Pons (tissue), 1 donor: ENCODE results near the gene PLEKHA1.

Experiments
- DNase-seq: peaks from one replicate; pipeline ENCODE4 v3.0.0-alpha.2; 2016; ENCODE audit warnings: low spot score

Gene PLEKHA1

DNA sequence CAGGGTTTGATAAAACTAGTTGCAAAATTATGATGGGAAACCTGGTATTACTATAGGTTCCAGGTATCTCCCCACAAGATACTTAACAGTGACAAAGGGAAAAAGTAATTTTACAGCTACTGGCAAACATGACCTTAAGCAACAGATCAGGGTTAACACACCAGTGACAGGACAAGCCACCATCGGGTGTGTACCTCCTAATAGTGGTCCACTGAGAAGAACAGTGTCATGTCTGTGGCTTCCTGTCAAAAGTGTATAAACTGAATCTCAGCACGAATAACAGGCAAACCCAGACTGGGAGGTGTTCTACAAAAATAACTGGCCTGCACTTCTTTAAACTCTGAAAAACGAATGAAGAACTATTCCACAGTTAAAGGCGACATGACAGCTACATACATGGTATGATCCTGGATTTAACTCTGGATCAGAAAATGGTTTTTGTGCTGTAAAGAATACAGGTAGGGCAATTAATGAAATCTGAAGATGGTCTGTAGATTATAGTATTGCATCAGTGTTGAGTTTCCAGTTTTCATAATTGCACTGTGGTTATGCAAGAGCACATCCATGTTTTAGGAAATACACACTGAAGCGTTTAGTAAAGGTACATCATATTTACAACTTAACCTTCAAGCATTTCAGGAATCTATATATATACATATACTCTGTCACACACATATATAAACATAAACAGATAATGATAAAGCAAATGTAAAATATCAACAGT, 47.9 kb downstream of the PLEKHA1 start:
- no peak for DNase-seq

DNA sequence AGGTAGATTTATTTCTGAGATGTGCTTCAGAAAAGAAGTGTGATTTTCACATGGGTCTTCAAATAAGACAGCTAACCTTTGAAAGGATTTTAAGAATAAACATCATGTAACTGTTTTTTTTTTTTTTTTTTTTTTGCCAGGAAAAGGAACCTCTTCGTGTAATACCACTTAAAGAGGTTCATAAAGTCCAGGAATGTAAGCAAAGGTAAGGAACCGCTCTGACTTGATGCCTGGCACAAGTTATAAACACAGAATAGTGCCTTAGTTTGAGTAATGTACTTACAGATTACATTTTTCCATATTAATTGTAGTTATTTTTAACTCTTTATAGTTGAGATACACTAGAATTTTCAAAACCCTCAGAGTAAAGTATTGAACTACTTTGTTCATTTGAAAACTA, 49.6 kb downstream of the PLEKHA1 start:
- DNase-seq, result no peak

DNA sequence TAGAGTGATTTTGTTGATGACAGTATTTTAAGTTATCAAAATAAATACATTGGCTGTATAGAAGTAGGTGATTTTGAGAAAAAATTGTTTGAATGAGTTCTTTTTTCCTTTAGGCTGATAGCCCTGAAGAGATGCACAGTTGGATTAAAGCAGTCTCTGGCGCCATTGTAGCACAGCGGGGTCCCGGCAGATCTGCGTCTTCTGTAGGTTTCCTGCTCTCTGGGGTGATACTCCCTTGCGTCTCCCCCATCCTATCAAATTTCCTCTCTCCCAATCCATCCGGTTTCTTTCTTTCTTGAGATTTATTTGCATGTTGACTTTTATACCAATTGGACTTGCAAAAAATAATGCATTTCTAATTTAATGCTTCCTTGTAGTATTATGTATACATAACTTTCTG, 52.3 kb downstream of the PLEKHA1 start:
- no peak for DNase-seq

DNA sequence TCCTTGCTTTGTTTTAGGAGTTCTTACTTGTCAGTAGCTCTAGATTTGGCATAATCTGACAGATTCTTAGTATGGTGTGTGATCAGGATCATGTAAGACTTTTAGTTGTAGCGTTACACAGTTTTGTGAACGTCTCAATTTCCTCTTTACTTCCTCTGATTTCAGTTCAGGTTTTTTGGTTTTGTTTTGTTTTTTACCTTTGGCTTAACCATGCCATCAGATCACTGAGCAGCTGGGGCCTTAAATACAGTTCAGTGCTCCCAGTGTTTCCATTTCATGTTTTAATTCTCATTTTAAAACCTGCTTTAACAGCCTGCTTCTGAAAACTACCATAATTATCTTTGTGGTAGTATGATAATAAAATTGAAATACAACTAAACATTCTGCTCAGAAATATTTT, 52.8 kb downstream of the PLEKHA1 start:
- no peak for DNase-seq

DNA sequence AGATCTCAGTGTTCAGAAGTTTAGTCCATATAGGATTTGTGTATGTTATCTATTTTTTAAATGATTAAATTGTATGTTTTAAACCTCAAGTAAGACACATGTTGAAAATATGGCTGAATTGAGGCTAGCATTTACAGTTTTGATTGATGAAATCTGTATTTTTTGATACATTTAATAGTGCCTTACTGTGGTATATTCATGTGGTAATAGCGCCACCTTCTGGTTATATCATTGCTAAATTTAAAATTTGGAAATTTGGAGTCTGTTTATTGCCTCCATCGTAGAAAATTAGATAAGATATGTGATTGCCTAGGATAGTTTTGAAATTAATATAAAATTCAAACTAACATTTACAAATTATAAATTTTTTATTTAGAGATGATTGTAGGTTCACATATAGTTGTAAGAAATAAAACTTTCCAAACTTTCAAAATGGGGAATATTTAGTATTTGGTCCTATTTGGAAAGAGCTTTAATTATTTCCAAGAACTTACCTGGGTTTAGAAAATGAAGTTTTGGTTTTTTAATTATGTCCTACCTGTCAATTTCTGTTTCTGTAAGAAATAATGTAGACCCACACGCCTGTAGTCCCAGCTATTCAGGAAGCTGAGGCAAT, 60.8 kb downstream of the PLEKHA1 start:
- peak; percentile 70 for DNase-seq

GRCh38 chr10:122441961-122442360, 67.5 kb downstream of the PLEKHA1 start:
- peak; percentile 69 for DNase-seq

DNA sequence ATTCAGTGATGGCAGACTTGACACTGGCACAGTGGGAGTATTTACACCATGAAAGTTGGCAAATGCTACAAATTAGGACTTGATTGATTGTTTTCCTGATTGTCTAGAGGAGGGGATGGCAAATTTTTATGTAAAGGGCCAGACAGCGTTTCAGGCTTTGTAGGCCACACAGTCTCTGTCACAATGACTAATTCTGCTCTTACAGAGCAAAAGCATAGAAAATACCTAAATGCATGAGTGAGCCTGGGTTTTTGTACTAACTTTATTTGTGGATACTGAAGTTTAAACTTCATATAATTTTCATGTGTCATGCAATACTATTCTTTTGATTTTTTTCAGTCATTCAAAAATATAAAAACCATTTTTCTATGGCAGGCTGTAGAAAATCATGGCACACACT, 71.0 kb downstream of the PLEKHA1 start:
- DNase-seq, result no peak

DNA sequence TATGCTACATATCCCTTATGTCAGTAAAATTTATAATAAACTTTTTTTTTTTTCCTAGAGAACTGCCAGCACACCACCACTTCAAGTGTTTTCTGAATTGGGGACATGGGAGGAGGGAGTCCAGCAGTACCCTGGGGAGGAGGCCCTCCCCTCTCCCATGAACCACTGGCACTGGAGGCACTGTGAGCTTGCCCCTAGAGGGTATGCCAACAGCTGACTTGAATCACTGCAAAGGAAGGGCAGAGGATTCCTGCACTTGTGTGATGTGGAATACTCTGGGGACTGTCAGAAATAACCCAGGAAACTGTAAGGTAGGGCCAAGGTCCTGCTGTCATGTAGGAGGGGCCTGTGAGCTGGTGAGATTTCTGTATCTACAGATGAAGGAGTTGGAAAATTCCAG, 71.4 kb downstream of the PLEKHA1 start:
- DNase-seq, result no peak

- no peak for DNase-seq
These were observed 72.3 kb downstream of the PLEKHA1 start for GRCh38 chr10:122446668-122447423.

DNA sequence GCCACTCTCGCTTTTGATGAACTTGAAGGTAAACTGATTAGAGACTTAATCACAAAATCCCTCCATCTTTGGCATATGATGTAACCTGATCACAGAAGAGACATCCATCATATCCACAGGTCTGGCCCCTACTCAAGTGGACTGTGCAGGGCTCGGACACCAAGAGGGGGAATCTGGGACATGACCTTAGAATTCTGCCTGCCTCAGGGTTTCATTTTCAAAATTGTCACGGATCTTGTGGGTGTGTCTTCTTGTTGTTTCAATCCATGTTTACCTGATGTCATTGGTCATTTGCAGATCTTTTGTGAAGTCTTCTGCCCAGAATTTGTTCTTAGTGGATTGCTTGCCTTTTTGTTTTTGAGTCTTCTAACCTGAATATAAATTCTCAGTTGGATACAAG, 74.1 kb downstream of the PLEKHA1 start:
- no peak for DNase-seq

DNA sequence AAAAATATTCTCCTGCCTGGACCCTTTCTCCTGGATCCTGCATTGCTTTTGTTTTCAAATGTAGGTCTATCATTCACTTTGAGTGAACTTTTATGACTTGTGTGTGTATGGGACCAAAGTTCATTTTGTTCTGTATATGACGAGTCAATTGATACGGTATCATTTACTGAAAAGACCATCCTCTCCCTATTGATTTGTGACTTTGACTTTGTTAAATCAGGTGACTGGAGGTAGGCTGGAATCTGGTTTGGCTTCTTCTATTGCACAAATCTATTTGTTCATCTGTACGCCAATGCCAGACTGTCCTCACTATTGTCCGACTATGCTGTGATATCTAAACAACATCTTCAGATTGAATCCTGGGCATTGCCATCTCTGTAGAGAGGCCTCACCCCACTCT, 74.6 kb downstream of the PLEKHA1 start:
- no peak for DNase-seq

DNA sequence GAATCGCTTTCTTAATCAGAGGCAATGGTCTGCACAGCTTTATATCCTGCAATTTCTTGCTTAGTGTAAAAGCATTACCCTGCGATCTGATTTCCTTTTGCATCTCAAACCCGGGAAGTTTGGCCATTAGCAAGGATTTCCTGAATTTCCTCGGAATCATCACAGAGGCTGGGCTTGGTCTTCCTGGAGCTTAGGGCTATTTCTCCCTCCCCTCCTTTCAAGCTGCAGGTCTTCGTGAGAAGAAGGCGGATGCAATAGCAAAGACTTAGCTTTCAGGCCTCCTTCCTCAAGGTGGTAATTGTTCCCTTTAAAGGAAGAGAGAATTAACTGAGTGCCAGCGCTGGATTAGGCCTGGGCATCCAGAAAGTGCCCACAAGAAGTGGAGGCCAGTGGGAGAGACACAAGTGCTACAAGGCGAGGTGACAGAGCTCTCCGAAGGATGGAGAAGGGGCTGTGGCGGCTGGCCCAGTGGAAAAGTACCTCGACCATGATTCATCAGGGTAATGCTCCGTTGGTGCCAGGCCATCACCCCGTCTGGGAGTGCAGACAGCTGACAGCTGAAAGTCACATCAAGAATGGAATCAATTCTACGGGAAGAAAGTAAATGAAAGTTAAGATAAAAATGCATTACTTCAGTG, 76.0 kb downstream of the PLEKHA1 start:
- no peak for DNase-seq

- DNase-seq, result no peak
These were observed 79.6 kb downstream of the PLEKHA1 start for GRCh38 chr10:122454071-122454470.

GRCh38 chr10:122454603-122455080, 80.1 kb downstream of the PLEKHA1 start, which contains the start of gene ARMS2:
Gene ARMS2, plus strand, starts transcription at chr10:122454653. Its CDS starts 75 bp downstream, at chr10:122454728.
- no peak for DNase-seq

DNA sequence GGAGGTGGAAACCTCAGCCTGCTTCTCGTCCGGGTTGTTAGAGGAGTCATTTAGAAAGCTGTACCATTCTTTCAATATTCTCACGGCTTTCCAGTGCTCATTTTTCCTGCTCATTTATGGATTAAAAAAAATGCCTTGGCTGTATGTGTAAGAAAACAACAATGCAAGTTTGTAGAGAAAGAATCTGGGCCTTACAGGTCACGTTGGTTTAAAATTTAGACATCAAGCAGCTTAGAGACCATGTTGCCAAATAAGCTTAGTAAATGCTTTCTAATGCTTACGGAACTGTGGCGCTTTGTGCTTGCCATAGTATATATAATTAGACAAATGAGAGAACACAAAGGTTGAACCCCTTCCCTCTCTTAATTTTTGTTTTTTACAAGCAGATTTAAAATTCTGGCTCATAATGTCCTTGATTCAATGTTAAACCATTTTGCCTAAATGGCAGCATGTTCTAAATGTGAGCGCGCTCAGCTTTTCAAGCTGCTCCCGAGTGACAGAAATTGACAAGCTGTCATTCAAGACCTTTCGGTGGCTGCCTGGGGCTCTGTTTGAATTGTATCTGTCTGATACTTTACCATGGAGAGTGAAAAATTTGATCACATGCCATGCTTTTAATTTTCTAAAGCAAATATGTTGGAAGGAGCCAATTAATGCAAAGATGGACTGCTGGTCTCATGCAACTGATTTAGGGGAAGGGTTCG, 81.0 kb downstream of the PLEKHA1 start:
- no peak for DNase-seq

- peak; percentile 86 for DNase-seq
These were observed 83.4 kb downstream of the PLEKHA1 start for GRCh38 chr10:122457934-122458333.

GRCh38 chr10:122458693-122459092, 84.2 kb downstream of the PLEKHA1 start:
- no peak for DNase-seq

- no peak for DNase-seq
These were observed 85.2 kb downstream of the PLEKHA1 start for GRCh38 chr10:122459561-122460273.

DNA sequence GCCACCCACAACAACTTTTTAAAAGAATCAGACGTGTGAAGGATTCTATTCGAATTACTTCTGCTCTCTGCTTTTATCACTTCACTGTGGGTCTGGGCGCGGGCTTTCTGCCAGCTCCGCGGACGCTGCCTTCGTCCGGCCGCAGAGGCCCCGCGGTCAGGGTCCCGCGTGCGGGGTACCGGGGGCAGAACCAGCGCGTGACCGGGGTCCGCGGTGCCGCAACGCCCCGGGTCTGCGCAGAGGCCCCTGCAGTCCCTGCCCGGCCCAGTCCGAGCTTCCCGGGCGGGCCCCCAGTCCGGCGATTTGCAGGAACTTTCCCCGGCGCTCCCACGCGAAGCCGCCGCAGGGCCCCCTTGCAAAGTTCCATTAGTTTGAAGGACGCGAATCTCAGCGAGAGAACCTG, 86.4 kb downstream of the PLEKHA1 start:
- no peak for DNase-seq

DNA sequence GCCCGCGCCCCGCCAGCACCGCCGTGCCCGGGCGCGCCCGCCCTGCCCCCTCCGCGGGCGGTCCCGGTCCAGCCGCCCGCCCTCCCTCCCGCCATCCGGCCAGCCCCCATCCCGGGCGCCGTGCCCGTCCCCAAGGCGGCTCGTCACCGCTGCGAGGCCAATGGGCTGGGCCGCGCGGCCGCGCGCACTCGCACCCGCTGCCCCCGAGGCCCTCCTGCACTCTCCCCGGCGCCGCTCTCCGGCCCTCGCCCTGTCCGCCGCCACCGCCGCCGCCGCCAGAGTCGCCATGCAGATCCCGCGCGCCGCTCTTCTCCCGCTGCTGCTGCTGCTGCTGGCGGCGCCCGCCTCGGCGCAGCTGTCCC, 86.8 kb downstream of the PLEKHA1 start, which contains the start of gene HTRA1:
HTRA1 (plus strand) TSS at position 187 of the 362 bp plus-strand sequence; CDS start at position 287, 100 bp downstream.
- DNase-seq, result peak; percentile 84
